Right renal pelvis (tissue), 4 donors: ENCODE measurements around the gene PSMC6. TPM values are rescaled to one million over a fixed set of nuclear protein-coding genes. Genes with fewer than 3 reads are reported as not detected.

ENCODE experiments used
- DNase-seq, 4 donors: peaks; one replicate each; pipeline ENCODE4 v3.0.0-alpha.2; 2013; ENCODE audit warnings: low read depth in 4 of 4, low spot score in 3 of 4, missing footprints in 1 of 4
- polyA plus RNA-seq, 4 donors: library from polyadenylated mRNA; unstranded; fragments of 120-200 nt; gene quantifications; one replicate each; pipeline ENCODE4 v1.2.1, GENCODE V29; 2013; ENCODE audit not compliant: insufficient read length in 4 of 4

Gene PSMC6
- 100 to 1,000 TPM; 120 to 156 (median 147) TPM for polyA plus RNA-seq

DNA sequence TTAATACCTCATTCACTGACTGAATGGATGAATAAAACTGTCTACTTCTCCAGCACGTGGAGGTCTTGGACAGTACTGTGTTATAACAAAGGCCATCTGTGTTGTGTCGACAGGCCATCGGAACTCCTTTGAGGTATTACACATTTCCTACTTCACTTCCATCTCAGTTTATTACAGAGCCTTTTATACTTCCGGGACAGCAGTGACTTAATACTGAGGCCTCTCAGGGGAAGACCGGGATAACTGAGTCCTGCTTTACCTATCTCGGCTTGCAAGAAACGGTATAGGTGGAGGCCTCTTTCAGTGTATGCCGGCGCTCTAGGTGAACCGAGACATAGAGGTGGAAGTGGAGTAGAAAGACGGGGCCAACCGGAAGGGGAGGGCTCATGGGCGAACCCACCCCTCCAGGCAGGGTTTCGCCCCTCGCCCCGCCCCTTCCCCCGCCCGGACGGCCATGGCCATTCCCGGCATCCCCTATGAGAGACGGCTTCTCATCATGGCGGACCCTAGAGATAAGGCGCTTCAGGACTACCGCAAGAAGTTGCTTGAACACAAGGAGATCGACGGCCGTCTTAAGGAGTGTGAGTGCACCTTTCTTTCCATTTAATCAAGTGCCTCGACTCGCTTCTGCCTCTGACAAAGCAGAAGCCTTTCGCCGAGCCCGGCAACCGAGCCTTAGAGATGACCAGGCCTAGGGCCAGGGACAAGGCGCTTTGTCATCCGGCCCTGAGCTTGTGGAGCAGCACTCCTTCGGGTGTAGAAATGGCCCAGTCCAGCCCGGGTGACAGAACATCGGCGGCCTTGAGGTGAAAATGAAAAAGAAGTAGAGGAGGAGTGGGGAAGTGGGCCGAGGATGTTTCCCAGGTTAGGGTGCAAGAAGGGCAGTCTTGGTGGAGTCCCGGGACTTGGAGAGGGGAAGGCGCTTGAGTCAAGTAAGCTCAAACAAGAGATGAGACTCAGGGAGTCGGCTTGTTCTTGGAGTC lies at the start of gene PSMC6:
PSMC6 (plus strand) TSS at position 477 of the 983 bp plus-strand sequence; CDS start at position 497, 20 bp downstream.
- peak; percentile 82 to 88 (median 87) for DNase-seq

DNA sequence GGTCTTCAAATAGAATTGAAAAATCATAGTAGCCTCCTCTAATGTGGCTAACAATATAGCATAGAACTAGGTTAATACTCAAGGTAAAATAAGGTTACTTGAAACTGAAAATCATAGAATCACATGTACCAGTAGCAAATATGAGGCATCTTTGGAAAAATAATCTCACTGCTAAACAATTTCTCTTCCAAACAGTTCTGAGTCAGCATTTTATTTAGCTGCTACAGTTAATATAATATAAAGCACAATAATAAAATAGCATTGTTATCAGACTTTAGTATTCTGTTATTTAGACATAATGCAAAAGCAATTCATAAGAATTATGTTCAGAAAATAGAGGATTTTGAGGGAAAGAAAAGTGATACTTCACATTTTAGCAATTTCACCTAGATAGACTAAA lies 46.7 kb upstream of the PSMC6 start:
- no peak for DNase-seq

DNA sequence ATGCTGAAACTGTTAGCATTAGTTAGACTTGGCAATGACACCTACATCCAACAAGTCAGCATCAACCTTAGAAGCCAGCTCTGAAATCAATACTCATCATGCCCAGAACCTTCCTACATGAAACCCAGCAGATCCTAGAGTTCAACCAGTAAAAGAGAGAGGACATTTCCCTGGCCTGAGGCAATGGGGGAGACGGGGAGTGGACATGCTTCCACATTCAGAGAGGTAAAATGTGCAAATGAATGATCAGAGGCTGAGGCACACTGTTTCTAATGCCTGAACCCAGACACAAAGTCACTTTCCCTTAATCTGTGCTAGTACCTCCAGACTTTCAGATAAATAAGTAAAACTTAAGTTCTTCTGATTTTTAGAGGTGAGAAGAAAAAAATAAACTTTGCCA lies 46.2 kb upstream of the PSMC6 start:
- no peak for DNase-seq

DNA sequence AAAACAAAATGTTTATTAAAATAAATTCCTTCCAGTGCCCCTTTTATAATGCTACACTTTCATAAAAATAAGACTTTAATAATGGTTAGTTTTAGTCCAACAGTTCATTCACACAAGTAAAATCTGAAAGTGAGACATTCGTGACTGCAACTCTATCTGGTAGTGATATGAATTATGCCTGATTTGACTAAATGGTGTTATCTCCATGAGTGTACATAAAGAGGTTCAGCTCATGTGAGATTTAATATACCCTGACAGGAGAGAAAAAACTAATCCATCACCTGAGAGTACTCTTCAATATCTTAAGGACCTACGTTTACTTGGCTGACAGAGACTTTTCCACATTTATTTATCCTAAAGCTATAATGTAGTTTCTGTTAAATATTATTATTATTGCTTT lies 45.7 kb upstream of the PSMC6 start:
- no peak for DNase-seq

DNA sequence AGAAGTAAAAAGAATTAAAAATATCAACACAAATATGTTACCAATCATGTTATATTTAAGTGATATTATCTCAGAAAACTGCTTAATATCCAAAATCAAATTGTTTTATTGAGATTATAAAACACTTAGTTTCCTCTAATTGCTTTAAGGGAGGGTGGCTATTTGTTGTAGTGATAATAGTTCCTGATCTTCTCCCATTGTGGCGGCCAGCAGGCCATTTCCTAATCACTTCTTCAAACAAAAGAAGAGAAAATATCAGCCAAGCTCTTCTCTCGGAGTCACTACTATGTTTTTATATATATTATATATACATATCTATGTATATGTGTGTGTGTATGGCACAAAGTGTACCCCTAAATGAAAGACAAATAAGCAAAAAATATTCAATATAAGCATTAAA lies 43.1 kb upstream of the PSMC6 start:
- no peak for DNase-seq

DNA sequence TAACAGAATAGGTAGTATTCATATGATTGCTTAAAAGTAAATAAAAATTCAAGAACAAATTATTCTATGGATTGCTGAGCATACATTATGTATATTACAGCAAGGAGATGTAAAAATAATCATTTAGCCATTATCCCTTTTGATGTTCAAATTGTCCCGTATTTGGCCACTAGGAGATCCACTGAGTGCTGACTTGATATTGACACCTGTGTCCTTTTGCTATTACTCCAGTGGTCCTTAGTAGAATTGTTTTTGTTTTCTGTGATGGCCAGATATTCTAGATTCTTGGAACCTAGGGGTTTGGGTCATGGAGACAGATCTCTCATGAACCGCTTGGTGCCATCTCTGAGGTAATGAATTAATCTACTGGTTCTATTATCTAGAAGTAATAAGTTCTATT lies 28.4 kb upstream of the PSMC6 start:
- DNase-seq, result no peak

DNA sequence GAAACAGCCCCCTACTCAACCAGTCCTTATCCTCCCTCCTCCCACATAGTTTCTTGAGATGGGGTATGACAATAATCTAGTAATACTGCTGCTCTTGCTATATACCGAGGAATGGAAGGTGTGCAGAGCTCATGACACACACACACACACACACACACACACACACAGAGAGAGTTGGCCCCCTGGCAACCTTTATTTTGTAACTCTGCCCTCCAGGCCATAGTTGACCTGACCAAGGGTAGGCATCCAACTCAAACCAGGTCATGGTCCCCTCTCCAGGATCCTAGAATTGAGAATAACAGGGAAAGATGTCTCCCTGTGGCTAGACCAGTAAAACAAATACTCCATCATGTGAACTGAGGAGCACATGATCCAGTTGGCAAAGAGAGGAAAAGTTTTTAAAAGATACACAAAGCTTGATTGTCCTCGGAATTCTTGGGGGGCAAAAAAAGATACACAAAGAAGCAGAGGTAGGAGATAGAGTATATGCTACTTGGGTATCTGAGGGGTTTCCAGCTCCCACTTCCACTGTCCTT lies 22.9 kb upstream of the PSMC6 start:
- no peak for DNase-seq

DNA sequence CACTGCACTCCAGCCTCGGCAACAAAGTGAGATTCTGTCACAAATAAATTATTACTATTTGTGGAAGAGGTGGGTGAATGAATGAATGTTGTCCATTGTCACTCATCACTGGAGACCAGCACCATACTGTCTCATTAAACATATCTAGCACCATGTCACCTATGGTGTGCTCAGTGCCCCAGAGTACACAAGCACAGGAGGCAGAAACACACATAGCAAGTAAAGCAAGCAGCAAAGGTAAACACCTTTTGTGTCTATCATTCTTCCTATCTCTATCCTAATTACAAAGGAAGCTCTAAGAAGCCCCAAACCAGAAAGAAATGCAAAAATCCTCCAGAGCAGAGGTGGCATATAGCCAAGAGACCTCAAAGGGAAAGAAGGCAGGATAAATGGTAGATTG lies 20.8 kb upstream of the PSMC6 start:
- DNase-seq, result no peak

DNA sequence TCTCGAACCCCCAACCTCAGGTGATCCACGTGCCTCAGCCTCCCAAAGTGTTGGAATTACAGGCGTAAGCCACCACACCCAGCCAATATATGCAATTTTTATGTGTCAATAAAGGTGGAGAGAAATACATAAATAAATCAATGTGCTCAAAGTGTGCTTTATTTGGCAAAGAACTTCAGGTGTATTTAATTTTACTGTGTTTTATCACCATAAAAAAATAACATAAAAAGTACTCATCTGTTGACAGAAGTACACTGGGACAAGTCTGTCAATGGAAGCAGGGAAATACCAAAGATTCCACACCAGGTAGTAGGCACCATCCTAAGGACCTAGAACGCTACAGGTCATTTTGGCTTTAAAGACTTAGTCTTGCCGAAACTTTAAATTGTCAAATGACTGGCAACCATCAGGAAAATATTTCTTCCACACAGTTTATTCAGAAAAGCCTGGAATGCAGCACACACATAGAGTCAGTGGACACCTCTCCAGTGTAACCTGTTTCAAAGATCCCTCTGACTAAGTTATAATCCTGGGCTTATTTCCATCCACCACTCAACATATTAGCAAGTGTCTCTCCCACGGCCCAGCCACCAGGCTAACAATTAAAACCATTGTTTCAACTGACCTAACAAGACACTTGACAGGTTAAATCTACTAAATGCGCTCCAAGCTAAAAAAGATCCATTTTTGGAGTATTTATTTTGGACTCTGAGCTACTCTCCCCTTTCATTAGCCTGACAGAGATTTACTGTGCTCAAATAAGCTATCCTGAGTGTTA lies 15.8 kb upstream of the PSMC6 start:
- no peak for DNase-seq

DNA sequence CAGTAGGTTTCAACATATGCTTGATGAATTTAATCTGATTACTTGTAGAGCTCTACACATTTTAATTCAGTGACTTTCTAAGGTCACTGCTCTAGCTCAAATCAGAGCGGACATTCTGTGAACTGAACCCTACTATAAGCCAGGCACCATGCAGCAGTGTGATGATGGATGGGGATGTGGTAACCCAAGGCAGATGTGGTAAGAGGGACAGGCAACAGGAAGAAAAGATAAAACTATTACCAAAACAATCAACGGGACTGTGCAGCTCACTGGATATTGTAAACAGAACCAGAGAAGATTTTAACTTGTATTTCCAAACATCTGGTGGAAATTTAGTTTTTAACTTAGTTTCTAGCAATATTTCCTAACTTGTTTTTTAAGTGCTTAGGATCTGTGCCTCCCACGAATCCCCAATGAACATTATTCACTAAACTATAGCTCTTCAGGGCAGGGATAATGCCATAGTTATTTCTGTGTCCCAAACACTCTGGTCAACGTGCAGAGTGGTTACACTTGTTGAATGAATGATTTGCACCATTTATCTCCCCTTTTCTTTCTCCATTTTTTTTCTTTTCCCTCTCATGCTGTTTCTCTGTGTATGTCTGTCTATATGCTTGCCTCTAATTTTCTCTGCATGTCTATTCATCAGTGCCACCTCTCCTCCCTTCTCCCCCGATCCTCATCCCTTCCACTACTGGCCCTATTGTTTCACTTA lies 14.6 kb upstream of the PSMC6 start:
- no peak for DNase-seq

DNA sequence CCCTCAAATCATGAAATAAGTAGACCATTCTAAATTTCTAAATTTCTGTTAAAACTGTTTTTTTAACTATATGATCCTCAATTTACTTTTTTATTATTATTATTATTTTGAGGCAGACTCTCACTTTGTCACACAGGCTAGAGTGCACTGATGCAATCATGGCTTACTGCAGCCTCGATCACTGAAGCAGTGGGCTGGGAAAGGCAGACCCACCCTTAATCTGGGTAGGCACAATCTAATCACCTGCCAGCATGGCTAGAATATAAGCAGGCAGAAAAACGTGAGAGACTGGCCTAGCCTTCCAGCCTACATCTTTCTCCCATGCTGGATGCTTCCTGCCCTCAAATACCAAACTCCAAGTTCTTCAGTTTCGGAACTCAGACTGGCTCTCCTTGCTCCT lies 14.0 kb upstream of the PSMC6 start:
- DNase-seq, result no peak

DNA sequence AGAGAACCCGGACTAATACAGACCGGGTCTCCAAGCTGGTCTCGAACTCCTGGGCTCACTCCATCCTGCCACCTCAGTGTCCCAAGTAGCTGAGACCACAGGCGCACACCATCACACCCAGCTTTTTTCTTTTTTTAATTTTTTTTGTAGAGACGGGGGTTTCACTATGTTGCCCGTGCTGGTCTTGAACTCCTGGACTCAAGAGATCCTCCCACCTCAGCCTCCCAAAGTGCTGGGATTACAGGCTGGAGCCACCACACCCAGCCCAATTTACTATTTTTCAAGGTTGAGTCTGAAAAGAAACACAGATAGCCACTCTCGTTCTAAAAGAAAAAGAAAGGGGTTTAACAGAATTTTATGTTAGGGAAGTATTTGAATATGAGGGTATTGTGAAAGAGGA lies 13.5 kb upstream of the PSMC6 start:
- DNase-seq, result no peak

DNA sequence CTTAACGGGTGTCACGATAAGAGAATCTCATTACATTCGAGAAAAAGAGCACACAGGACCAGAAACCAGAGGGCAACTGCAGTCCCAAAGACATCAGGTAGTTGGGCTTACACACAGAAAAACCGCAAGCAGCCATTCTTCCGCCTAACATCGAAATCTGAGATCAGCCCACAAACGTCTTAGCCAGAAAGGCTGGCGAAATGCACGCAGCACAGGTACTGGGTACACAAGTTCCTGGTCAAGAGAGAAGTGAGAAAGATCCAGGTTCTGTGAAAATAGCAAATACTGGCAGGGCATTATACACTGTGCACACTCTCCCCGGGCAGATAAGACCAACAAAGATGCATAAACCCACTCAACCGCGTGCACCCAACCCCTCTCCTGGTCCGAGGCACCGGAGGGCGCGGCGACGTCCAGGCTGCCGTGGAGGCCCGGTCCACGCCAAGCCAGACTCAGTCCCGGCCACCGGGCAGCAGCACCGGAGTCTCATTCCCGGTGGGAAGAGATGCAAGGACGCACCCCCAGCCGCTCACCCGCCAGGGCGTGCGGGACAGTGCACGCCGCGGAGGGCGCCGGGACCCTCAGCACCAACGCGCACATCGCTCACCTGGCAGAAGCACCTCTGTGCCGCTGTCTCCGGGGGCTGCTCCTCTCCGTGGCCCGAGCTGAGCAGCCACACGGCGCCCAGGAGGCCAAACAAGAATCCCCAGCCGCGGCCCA lies 12.1 kb upstream of the PSMC6 start:
- peak in 1 of 4 donors; percentile 49 for DNase-seq

DNA sequence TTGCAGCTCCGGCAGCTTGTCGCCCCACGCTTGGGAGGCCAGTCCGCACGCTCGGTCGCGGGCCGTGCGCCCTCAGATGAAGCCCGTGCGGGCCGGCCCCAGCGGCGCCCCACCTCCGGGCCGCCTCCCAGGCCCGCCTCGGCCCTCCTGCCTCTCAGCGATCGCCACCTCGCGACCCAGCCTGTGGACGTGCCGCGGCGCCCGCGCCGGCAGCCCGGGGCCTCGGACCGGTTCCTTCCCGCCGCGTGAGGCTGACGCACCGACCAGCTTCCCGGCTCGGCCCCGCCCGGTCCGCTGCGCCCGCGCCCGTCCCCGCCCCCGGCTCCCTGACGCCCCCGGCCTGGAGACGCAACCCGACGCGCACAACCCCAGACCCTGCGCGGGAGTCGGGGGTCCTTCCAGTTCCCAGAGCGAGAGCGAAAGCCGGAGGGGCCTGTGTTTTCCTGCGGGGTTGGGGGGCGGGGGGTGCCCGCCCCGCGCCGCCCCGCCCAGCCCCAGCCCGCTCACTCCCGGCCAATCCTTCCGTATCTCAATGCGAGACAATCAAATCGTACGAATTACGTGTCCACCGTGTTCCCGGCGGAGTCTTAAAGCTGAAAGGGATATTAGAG lies 11.4 kb upstream of the PSMC6 start, which contains the start of gene ERO1A:
ERO1A (minus strand) TSS at position 78 of the 611 bp plus-strand sequence; CDS start at position 1, 77 bp downstream.
- no peak for DNase-seq

DNA sequence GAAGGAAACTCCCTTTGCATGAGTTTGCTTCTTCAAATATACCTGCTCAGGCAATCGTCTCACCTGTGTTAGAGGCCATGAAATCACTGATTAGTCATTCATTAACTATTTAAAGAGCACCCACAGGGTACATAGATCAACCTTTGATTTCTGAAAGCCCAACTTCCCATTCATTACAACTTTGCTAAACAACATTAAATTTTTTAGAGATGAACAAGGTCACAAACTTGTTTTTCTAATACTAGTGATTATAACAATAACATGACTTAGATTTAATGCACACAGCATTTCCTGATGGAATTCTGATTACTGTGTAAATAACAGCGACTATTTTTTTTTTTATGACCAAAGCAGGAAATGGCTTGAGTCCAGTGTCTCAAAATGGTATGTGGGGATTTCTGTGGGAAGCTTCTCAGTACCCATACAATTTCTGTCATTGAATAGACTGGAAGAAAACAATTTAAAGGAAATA lies 6.3 kb upstream of the PSMC6 start:
- DNase-seq, result no peak

DNA sequence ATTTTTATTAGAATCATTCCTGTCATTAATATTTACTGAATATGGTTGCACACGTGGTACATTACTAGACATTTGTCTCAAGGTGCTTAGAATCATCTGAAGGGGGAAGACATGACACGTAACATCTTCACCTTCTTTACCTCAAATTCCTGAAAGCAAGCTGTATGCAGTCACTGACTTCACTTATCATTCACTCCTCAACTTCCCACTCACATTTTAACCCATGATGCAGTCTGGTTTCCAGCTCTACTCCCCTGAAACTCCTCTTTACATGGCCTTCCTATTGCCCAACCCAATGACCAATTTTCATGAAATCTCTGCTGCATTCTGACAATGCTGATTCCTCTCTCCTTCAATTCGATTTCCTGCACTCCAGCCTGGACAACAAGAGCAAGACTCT lies 5.8 kb upstream of the PSMC6 start:
- no peak for DNase-seq

DNA sequence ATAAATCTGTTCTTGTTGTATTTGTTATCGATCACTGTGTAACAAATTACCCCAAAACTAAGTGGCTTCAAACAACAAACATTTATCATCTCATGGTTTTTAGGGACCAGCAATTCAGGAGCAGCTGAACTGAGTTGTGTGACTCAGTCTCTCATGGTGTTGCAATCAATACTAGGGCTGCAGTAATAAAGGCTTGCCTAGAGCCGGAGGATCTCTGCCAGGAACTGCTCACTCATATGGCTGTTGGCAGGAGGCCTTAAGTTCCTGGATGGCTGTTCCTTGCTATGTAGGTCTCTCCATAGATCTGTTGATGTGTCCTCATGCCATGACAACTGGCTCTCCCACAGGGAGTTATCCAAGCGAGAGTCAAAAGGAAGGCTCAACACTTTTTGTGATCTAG lies 3.8 kb upstream of the PSMC6 start:
- no peak for DNase-seq

DNA sequence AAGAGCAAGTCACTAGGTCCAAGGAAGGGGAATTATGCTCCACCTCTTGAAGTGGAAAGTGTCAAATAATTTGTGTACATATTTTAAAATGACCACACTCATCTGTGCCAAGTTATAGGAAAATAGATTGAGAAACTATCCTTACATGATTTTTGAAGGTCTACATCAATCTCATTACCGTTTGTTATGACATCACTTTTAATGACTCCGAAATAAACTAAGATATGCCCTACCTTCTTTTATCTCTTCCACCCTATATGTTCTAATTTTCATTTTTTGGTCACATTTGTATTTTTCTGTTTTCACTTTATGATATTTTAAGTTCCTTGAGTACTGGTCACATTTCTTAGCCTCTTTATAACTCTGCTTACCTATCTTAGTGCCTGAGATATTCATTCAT lies 3.3 kb upstream of the PSMC6 start:
- DNase-seq, result no peak

DNA sequence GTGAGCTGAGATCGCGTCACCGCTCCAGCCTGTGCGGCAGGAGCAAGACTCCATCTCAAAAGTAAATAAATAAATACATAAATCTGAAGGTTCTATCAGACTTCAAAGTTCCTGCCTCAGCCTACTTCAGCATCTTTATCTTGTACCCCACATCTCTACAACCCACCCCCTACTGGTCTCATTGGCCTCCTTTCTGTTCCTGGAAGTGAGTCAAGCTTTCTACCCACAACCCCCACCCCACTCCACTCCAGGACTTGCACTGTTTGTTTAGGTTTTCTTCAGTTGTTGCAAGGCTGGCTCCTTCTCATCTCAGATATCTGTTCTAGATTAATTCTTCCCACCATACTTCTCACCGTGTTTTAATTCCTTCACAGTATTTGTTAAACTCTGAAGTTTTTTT lies 714 bp upstream of the PSMC6 start:
- no peak for DNase-seq
